COR-L47 (cell line): ENCODE results near the gene LIN7A.

ENCODE experiments used
- DNase-seq: peaks from one replicate; lab custom pipeline; 2025; lab: John Stamatoyannopoulos, UW

The LIN7A gene

GRCh38 chr12:80937391-80938238, at the start of gene LIN7A:
Gene LIN7A, minus strand, starts transcription at chr12:80937934. Its CDS starts 212 bp downstream, at chr12:80937722.
- peak; percentile 54 for DNase-seq

GRCh38 chr12:80986224-80986623, 48.5 kb upstream of the LIN7A start:
- DNase-seq = no peak

GRCh38 chr12:80979816-80980215, 42.1 kb upstream of the LIN7A start:
- DNase-seq = no peak

GRCh38 chr12:80979251-80979650, 41.5 kb upstream of the LIN7A start:
- no peak for DNase-seq

- no peak for DNase-seq
These were observed 39.6 kb upstream of the LIN7A start for GRCh38 chr12:80977346-80977745.

- DNase-seq = no peak
These were observed 30.6 kb upstream of the LIN7A start for GRCh38 chr12:80968326-80968725.

- DNase-seq = no peak
These were observed 29.8 kb upstream of the LIN7A start for GRCh38 chr12:80967565-80967964.

- DNase-seq = no peak
These were observed 28.3 kb upstream of the LIN7A start for GRCh38 chr12:80966001-80966400.

GRCh38 chr12:80958162-80958561, 20.4 kb upstream of the LIN7A start:
- no peak for DNase-seq

GRCh38 chr12:80954857-80955520, 17.3 kb upstream of the LIN7A start:
- DNase-seq = no peak

- DNase-seq = no peak
These were observed 14.7 kb upstream of the LIN7A start for GRCh38 chr12:80952443-80952842.

GRCh38 chr12:80946591-80946990, 8.9 kb upstream of the LIN7A start:
- DNase-seq = no peak

GRCh38 chr12:80943338-80943737, 5.6 kb upstream of the LIN7A start:
- no peak for DNase-seq

GRCh38 chr12:80941916-80942315, 4.2 kb upstream of the LIN7A start:
- no peak for DNase-seq

GRCh38 chr12:80939231-80939950, 1.7 kb upstream of the LIN7A start:
- DNase-seq = no peak

GRCh38 chr12:80938397-80938796, 663 bp upstream of the LIN7A start:
- no peak for DNase-seq

- DNase-seq = peak; percentile 34
These were observed 918 bp downstream of the LIN7A start for GRCh38 chr12:80936642-80937390.

- peak; percentile 62 for DNase-seq
These were observed 1.4 kb downstream of the LIN7A start for GRCh38 chr12:80936353-80936641.

- DNase-seq = peak; percentile 66
These were observed 2.6 kb downstream of the LIN7A start for GRCh38 chr12:80935111-80935510.

- no peak for DNase-seq
These were observed 11.8 kb downstream of the LIN7A start for GRCh38 chr12:80925983-80926382.

- no peak for DNase-seq
These were observed 12.5 kb downstream of the LIN7A start for GRCh38 chr12:80925237-80925636.

- no peak for DNase-seq
These were observed 13.3 kb downstream of the LIN7A start for GRCh38 chr12:80924437-80924836.
